Measurements from ENCODE around the gene TMEM44. TPM values are rescaled to one million over a fixed set of nuclear protein-coding genes. Genes with fewer than 3 reads are reported as not detected.
A peak's percentile ranks its signal among the peaks of the same experiment; 100 is the strongest.

The TMEM44 gene
- total RNA-seq, 3 donors from 2014 or later, result 30.9 to 59.3 (median 34.1) TPM

- no peak for ATAC-seq
- intact Hi-C loops (cut with DNase I, micrococcal nuclease), result no loop called here
- Histone ChIP-seq H3K4me1 (ENCODE audit: low read depth) (no peaks in the 10 kb centered on the region), H3K9me3 (no peaks in the 10 kb centered on the region), H3K36me3 (ENCODE audit: low read depth) (no peaks in the 10 kb centered on the region), H3K4me3 (no peak overlapping the region)
- DNase-seq, result no peak
- TF ChIP-seq, protein P1, sequence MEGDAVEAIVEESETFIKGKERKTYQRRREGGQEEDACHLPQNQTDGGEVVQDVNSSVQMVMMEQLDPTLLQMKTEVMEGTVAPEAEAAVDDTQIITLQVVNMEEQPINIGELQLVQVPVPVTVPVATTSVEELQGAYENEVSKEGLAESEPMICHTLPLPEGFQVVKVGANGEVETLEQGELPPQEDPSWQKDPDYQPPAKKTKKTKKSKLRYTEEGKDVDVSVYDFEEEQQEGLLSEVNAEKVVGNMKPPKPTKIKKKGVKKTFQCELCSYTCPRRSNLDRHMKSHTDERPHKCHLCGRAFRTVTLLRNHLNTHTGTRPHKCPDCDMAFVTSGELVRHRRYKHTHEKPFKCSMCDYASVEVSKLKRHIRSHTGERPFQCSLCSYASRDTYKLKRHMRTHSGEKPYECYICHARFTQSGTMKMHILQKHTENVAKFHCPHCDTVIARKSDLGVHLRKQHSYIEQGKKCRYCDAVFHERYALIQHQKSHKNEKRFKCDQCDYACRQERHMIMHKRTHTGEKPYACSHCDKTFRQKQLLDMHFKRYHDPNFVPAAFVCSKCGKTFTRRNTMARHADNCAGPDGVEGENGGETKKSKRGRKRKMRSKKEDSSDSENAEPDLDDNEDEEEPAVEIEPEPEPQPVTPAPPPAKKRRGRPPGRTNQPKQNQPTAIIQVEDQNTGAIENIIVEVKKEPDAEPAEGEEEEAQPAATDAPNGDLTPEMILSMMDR (IDR thresholded peaks at IDR 0.05), result no peak
These were observed 70.2 kb downstream of the TMEM44 start for GRCh38 chr3:194562986-194563385.

DNA sequence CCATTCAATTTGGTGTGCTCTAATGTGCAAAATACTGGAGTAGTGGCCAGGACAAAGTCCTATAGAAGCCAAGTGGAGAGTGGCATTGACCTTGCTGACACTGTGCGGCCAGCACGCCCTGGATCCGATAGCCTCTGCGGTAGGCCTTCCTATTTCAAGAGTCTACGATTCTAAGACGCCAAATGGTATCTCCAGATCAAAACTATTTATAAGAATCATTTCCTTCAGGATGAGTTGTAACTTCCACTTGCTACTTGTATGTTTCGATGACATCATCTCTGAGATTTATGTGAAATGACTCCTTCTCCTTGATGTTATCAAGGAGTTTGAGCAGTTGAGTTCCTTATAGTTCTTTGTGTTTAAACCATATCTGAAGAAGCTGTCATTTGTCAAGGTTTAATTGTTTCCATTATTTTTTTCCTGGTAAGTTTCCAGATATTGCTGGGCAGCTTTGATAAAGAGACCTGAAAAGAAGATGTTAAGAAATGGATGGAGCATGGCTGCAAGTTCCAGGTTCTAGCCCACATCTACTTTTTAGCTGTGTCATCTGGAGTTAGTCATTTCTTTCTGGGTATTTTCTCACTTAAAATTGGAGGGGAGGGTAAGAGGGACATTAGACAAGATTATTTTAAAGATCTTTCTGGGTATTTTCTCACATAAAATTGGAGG, 71.8 kb downstream of the TMEM44 start:
- ATAC-seq (no peak), DNase-seq (no peak)
- peaks cover 2% of the 10 kb centered on the region for H3K4me1 ChIP-seq (ENCODE audit: low read depth)
- intact Hi-C loops (cut with DNase I, micrococcal nuclease), result no loop called here
- H3K36me3 ChIP-seq (ENCODE audit: low read depth), result no peaks in the 10 kb centered on the region
- TF ChIP-seq, protein P1 (IDR thresholded peaks at IDR 0.05), result no peak
- no peaks in the 10 kb centered on the region for H3K9me3 ChIP-seq
- H3K4me3 ChIP-seq, result no peak overlapping the region

DNA sequence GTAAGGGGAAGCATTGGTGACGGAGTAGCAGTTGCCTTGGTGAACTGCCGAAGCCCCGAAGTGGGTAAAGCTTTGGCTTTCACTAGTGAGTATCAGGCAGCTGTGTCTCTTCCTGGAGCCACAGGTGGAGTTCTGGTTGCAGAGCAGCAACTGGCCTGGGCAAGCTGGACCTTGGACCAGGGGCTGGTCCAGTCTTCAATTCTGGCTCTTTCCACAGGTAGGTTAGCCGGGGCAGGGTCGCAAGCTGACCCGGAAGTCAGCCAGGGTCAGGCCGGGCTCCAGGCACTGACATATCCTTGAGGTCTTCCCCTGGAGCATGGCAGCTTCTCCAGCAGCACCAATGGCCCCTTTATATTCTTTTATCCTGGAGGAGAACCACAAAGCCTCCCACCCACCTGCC, 73.2 kb downstream of the TMEM44 start:
- Histone ChIP-seq H3K9me3 (no peaks in the 10 kb centered on the region), H3K36me3 (ENCODE audit: low read depth) (no peaks in the 10 kb centered on the region), H3K4me3 (no peak overlapping the region), H3K4me1 (ENCODE audit: low read depth) (peaks cover 2% of the 10 kb centered on the region)
- ATAC-seq (no peak), DNase-seq (no peak)
- TF ChIP-seq, protein P1 (IDR thresholded peaks at IDR 0.05), result no peak
- intact Hi-C loops (cut with DNase I, micrococcal nuclease), result no loop called here

DNA sequence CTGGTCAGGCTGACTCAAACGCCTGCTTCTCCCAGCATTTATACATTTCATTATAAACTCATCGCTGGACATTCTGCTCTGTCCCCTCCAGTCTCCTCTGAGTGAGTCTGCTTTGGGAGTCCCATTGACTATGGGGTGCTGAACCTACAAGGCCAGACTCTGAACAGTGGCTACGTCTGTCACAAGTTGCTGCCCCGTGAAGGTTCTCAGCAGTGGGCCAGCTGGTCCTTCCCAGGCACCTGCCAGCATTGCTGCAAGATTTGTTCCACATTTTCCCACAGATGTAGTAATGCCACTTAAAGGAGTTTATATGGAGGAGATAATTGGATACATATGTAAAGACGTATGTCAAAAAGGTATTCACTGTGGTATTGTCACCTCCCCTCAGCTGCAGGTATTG, 73.7 kb downstream of the TMEM44 start:
- peaks cover 2% of the 10 kb centered on the region for H3K4me1 ChIP-seq (ENCODE audit: low read depth)
- TF ChIP-seq, protein P1 (IDR thresholded peaks at IDR 0.05), result no peak
- no peak for ATAC-seq
- DNase-seq, result no peak
- H3K4me3 ChIP-seq, result no peak overlapping the region
- intact Hi-C loops (cut with DNase I, micrococcal nuclease), result no loop called here
- H3K9me3 ChIP-seq, result no peaks in the 10 kb centered on the region
- no peaks in the 10 kb centered on the region for H3K36me3 ChIP-seq (ENCODE audit: low read depth)

DNA sequence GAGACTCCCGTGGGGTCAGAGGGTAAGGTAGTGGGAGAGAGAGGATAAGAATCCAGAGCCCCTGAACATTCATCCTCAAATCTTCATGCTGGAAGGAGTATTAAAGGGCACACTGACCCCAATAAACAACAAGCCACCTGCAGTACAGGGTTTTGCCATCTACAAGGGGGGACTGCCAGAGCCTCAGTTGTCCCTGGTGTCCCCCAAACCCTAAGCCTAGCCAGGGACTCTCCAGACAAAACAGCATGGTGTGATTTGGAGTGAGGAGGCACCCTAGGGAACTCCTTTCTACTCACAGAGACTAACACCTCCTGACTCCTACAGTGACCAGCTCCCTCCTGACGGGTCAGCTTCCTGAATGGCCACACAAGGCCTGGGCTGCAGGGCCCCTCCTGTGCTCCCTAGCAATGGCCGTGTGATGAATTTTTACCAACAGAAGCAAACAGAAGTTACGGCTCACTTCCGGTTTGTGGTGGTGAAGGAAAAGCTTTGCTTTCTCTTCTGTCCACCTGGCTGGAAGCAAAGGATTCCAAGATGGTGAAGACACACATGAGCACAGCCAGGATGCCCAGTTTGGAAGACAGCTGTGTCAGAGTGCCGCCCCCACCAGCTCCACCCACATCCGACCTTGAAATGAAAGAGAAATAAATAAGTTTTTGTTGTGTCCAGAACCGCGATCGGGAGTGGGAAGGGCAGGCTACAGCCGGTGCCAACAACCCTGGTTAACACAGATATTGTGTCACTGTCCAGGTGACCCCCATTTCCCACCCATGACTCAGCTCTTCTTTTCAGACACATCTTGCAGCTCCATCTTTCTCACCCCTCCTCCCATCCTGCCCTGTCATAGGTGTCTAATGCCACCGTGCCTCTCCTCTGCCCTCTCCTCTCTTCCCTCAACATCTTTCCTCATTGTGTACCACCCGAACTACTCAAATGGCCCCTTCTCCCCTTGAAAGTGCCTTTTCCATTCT, 76.8 kb downstream of the TMEM44 start:
- Histone ChIP-seq H3K9me3 (no peaks in the 10 kb centered on the region), H3K4me3 (no peak overlapping the region), H3K4me1 (ENCODE audit: low read depth) (peaks cover 2% of the 10 kb centered on the region), H3K36me3 (ENCODE audit: low read depth) (no peaks in the 10 kb centered on the region)
- DNase-seq (peak in 2 of 3 donors; percentile 33 to 40), ATAC-seq (peak; percentile 74)
- TF ChIP-seq, protein P1 (IDR thresholded peaks at IDR 0.05), result no peak
- intact Hi-C loops (cut with DNase I, micrococcal nuclease), result no loop called here
